Lung (tissue), 16 donors: ENCODE data around the gene DTNBP1. TPM values are rescaled to one million over a fixed set of nuclear protein-coding genes. Genes with fewer than 3 reads are reported as not detected.

Experiments used
- ATAC-seq: fragments of 200-7000 bp; cut with Tn5 transposase; one replicate; pipeline ENCODE4 v1.9.1; 2020; ENCODE audit warnings: moderate number of reproducible peaks; ENCODE audit not compliant: insufficient read depth, low FRiP score
- DNase-seq, 3 donors: peaks; one replicate each; pipeline ENCODE4 v3.0.0-alpha.2; 2013 to 2017
- H3K27ac ChIP-seq, 2 donors: one replicate each; pipeline ENCODE4 v1.5.1; 2013; ENCODE audit warnings: mild to moderate bottlenecking in 2 of 2, moderate library complexity in 2 of 2, control low read depth in 1 of 2, inconsistent platforms in 1 of 2, low read depth in 1 of 2, low read length in 1 of 2
- H3K27me3 ChIP-seq, 3 donors: one replicate each; pipeline ENCODE4 v1.5.1; 2013; ENCODE audit warnings: low read length in 2 of 3; ENCODE audit not compliant: control insufficient read depth in 3 of 3, insufficient read depth in 3 of 3
- H3K36me3 ChIP-seq, 4 donors: one replicate each; pipeline ENCODE4 v1.5.1; 2013; ENCODE audit warnings: low read length in 4 of 4, mild to moderate bottlenecking in 1 of 4, moderate library complexity in 1 of 4; ENCODE audit not compliant: control insufficient read depth in 4 of 4, insufficient read depth in 4 of 4
- H3K4me1 ChIP-seq, 5 donors: one replicate each; pipeline ENCODE4 v1.5.1; 2013; ENCODE audit warnings: low read length in 5 of 5, mild to moderate bottlenecking in 2 of 5, moderate library complexity in 1 of 5; ENCODE audit not compliant: control insufficient read depth in 5 of 5, insufficient read depth in 5 of 5
- H3K4me3 ChIP-seq: one replicate; pipeline ENCODE4 v1.5.1; 2013; ENCODE audit warnings: mild to moderate bottlenecking, control low read depth, moderate library complexity
- H3K9ac ChIP-seq, 2 donors: one replicate each; pipeline ENCODE4 v1.5.1; 2013; ENCODE audit warnings: low read length in 2 of 2, control low read depth in 1 of 2; ENCODE audit not compliant: insufficient read depth in 1 of 2
- H3K9me3 ChIP-seq, 4 donors: one replicate each; pipeline ENCODE4 v1.5.1; 2013; ENCODE audit warnings: low read length in 3 of 4, mild to moderate bottlenecking in 1 of 4, moderate library complexity in 1 of 4; ENCODE audit not compliant: control insufficient read depth in 4 of 4, insufficient read depth in 3 of 4
- CTCF ChIP-seq: IDR thresholded peaks from 2 replicates; pipeline ENCODE4 v1.5.1; 2012; ENCODE audit warnings: mild to moderate bottlenecking; ENCODE audit errors: control extremely low read depth, extremely low read depth
- WGBS, 2 donors: extraction: QIAGEN DNeasy Blood & Tissue Kit; methylation state at CpG; one replicate each; pipeline ENCODE4 v1.1.7; 2013; 5-methylcytosine and 5-hydroxymethylcytosine counted together
- long read RNA-seq, 5 donors: transcript quantifications; one replicate each; lab custom pipeline, GENCODE V29; 2026
- polyA plus RNA-seq, 2 donors: library from polyadenylated mRNA; stranded (reverse); fragments of 200-250 nt; gene quantifications; one replicate each; pipeline ENCODE4 v1.2.1, GENCODE V29; 2013
- total RNA-seq, 2 donors: library from RNA; depleted of rRNA in 1 of 2; stranded (reverse); fragments of >200 nt in 1 of 2; gene quantifications; one replicate each; pipeline ENCODE4 v1.2.1, GENCODE V29; 2014 to 2021
- donor health status: control.
- donor health status: control.
- donor health status: Bipolar disorder and iron deficiency.
- donor health status: healthy.
- donor health status: DM: yes; HTN: yes; CAD: no.

The DTNBP1 gene
- total RNA-seq = 10 to 100 TPM; 17.9 to 23.9 TPM
- polyA plus RNA-seq = 10 to 100 TPM in 1 of 2 donors, 1 to 10 TPM in 1; 9.9 to 23.0 TPM
- long read RNA-seq, donor 1, partial matches to known transcripts = 0 of 2 reads
- long read RNA-seq, donor 1, other reads (novel, unspliced or antisense) = 0 of 2 reads
- long read RNA-seq, donor 2 = 0 reads
- long read RNA-seq, donor 3 = 0 reads
- long read RNA-seq, donor 4, partial matches to known transcripts = 0 of 2 reads
- long read RNA-seq, donor 4, other reads (novel, unspliced or antisense) = 0 of 2 reads
- long read RNA-seq, donor 5, partial matches to known transcripts = 0 of 3 reads
- long read RNA-seq, donor 5, other reads (novel, unspliced or antisense) = 0 of 3 reads

GRCh38 chr6:15662326-15663129, at the start of gene DTNBP1:
TSS of gene DTNBP1 (minus strand) at chr6:15663028. CDS start at chr6:15662869, 159 bp downstream.
- no peak for TF ChIP-seq CTCF
- 0% methylated on average over 88 to 98 of the region's 98 CpGs for WGBS, 2 donors
- Histone ChIP-seq H3K4me3 (peak within 1 kb of the TSS; percentile 83), H3K27me3 (peaks cover 0 to 5% (median 4%) of the 10 kb centered on the region in 3 donors), H3K9ac (peak within 1 kb of the TSS; percentile 55 to 62), H3K27ac (peak within 1 kb of the TSS; percentile 89), H3K9me3 (no peaks in the 10 kb centered on the region), H3K36me3 (no peaks in the 10 kb centered on the region), H3K4me1 (peaks cover 3 to 10% (median 5%) of the 10 kb centered on the region in 5 donors)
- DNase-seq = peak; percentile 85 to 88 (median 88)
- peak; percentile 89 for ATAC-seq

GRCh38 chr6:15709651-15710269, 46.9 kb upstream of the DTNBP1 start:
- H3K4me1 ChIP-seq = peaks cover 0 to 11% (median 0%) of the 10 kb centered on the region in 5 donors
- no peaks in the 10 kb centered on the region for H3K27me3 ChIP-seq
- no peak for DNase-seq
- no peak for TF ChIP-seq CTCF
- H3K9ac ChIP-seq = no peak overlapping the region
- H3K36me3 ChIP-seq = no peaks in the 10 kb centered on the region
- H3K4me3 ChIP-seq = no peak overlapping the region
- H3K9me3 ChIP-seq = no peaks in the 10 kb centered on the region
- 59 to 89% methylated on average over 2 of the region's 2 CpGs for WGBS, 2 donors
- no peak overlapping the region for H3K27ac ChIP-seq
- ATAC-seq = no peak

GRCh38 chr6:15708231-15708630, 45.4 kb upstream of the DTNBP1 start:
- no peak for DNase-seq
- peaks cover 0 to 2% (median 0%) of the 10 kb centered on the region in 4 donors for H3K9me3 ChIP-seq

More at GRCh38 chr6:15708231-15708630, 45.4 kb upstream of the DTNBP1 start:
- no peak for ATAC-seq
- H3K4me1 ChIP-seq = peaks cover 0 to 11% (median 0%) of the 10 kb centered on the region in 5 donors
- H3K36me3 ChIP-seq = no peaks in the 10 kb centered on the region
- no peaks in the 10 kb centered on the region for H3K27me3 ChIP-seq
- no peak for TF ChIP-seq CTCF
- no peak overlapping the region for H3K27ac ChIP-seq
- no peak overlapping the region for H3K4me3 ChIP-seq
- no peak overlapping the region for H3K9ac ChIP-seq
- WGBS, 2 donors = 83 to 93% methylated on average over 5 of the region's 5 CpGs
